GM19395 (cell line): ENCODE measurements around the gene STIL.
"Not testable (repeated sequence)": the region's sequence is repeated elsewhere in the genome, so short reads cannot be mapped to it uniquely, and the experiment has no call there.

ENCODE experiments used
- ATAC-seq: cut with Tn5 transposase; IDR thresholded peaks from one replicate; pipeline ENCODE4 v1.9.1; 2021; ENCODE audit warnings: mild to moderate bottlenecking, moderate library complexity; ENCODE audit not compliant: unreplicated experiment

Gene STIL

DNA sequence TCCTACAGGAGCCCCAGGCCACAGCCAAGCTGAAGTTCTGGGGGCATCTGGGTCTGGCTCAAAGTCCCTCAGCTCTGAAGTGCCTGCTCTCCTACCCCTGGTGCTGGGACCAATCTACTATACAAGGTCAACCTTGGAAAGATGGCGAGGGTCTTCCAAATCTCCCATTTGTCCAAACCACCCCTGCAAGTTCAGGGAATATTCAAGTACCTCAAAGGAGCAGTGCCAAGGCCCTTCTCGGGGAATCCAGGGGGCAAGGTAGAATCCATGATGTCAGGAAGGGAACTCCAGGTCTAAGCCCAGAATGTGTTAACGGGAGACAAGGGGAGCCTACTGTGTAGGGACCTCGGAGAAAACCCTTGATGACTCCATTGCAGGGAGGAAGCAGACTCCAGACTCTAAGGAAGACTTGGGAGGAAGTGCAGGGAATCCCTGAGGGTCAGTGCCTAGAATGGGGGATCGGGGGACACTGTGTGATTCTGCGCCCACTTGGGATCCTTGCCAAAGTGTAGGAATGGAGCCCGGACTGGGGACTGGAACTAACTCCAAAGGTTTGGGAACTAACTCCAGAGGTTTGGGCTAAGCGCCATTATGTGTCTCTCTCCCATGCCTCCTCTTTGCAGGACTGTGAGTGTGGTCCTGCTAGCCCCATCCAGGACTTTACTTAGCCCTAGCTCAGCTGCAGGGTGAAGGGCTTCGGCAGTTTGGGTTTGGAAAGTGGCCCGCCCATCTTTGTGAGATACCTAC, 90.6 kb downstream of the STIL start:
- no peak for ATAC-seq

DNA sequence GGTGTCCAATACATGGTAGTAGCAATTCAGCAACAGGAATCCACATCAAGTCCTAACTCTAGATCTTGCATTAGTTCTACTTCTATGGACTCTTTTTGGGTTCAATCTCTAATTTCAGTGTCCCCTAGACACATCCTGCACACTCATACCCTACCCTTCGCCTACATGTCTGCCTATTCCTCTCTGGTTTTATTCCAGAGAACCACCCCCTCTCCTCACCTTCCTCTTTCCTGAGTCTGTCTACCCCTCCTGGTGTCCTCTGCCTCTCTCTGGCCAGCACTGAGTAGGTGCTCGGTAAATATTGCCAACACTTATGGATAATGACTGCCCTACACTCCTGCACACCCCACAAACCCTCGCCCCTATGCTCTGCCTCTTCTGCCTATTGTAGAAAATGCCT, 91.5 kb downstream of the STIL start:
- no peak for ATAC-seq

DNA sequence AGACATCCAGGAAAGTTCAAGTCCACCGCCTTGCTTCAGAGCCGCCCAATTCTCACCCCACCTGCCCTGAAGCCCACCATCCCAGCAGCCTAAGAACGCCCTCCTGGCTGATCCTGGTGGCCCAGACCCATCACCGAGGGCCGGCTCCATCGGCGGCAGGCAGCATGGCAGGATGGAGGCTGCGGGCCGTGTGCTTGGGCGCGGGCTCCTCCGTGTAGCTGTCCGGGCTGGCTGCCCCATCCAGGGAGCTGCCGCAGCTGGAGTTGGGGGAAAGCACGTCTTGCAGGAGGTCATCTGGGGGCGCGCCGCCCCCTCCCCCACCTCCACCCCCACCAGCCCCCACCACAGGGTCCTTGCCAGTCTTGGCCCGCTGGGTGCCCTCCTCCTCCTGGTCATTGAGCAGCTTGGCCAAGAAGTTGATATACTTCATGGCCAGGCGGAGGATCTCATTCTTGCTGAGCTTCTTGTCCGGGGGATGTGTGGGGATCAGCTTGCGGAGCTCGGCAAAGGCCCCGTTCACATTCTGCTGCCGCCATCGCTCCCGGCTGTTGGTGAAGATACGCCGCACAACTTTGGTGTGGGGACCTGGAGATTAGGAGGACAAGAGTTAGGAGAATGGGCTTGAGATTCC, 94.2 kb downstream of the STIL start:
- no peak for ATAC-seq

DNA sequence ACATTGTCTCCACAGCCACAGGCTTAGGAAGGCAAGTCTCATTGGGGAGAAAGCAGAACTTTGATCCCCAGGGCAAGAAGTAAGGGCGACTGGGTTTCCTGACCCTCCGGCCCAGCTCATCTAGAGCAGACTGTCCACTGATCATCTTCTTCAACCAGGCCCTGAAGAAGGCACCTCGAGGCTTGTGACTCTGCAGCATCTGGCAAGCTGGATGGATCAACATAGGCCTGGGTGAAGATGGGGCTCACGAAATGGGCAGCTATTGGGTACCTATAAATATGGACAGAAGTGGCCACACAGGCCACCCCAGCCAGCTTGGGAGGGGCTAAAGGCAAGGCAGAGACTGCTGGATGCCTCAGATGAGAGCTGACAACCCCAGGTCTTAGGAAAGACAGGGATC, 94.9 kb downstream of the STIL start:
- ATAC-seq, result no peak

DNA sequence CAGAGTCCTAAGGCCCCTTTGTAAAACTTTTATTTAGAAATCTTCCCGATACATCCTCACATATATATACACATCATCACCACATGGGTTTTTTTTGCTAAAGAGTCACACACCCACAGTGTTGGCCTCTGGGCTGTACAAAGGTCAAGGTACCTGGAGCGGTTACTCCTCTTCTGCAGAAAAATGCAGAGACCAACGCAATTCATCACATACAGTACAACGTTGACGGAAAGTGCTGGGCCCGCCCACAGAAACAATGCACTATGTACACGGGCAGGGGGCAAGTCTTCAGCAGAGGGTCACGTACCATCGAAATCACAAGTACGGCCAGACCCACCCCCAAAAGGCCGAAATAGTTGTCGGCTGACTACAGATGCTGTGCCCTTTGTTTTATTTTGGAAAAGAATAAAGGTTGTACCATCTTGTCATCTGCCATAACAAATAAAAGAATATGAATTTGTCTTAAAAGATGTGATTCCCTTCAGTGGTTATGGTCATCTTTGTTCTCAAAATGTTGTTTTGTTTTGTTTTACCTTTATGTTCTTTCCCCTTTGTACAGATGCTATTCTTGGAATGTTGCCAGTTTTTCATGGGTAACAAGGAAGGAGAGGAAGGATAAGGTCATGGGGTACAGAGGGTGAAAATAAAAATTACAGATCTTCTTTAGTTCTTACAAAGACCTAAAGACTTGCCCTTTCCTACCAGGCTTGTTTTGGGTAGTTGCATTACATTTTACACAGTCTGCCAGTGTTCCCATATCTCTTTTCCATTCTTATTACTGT, 97.5 kb downstream of the STIL start:
- ATAC-seq, result no peak

DNA sequence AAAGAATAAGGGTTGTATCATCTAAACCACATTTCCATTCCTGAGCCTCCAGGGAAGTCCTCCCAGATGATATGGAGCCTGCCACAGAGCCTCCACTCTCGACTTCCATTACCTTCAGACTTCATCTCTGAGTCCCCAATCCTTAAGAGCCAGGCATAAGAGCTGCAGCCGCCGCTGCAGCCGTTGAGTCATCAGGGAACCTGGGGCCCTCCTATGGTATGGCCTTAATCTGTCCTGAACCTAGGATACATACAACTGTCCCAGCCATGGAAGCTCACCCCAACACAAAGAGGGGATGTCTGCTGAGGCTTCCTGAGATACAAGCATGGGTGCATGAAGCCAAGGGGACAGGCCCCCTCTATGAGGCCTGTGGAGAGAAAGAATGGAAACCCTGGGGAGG, 98.2 kb downstream of the STIL start:
- ATAC-seq, result no peak

DNA sequence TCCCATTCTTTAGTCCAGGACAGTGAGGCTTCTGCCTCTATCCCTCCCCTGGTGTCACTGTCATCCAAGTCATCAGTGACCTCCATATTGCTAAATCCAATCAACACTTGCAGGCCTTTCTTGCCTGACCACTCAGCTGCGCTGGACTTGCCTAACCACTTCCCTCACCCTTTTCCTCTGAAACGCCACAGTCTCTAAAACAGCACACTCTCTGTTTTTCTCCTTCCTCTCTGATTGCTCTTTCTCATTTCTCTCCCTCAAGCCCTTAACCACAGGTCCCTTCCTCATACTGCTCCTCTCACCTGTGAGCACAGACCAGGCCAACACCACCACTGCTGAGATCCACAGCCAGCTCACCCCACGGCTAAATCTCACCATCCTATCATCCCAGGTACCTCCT, 99.4 kb downstream of the STIL start:
- ATAC-seq, result no peak

DNA sequence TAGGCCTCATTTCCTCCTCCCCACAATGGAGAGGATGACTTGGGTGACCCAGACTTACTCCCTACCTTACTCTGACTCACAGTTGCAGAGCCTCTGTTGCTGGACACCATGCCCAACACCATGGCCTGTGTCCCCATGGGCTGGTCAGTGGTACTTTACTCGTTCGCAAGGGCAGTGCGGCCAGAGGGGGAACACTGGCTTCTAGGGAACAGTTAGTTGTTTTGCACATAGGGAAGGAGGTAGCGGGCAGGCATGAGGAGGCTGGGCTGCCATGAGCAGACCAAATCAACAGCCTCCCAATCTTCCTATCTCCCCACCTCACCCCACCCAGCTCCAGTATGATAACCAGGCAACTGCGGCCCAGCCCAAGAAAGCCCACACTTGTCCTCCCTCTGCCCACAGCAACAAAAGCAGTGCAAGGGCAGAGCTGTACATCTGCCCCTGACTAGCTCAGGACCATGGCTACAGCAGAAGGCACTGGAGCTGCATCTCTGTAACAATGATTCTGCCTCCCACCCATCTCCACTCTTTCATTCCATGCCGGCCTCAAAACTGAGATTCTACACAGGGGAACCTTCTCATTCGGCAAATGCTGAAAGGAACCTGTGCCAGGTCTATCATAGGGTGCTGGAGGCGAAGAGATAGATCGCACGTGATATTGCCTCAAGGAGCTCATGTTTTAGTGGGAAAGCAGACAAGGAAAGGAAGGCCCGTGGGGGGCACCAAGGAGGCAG, 100.5 kb downstream of the STIL start:
- ATAC-seq, result no peak

DNA sequence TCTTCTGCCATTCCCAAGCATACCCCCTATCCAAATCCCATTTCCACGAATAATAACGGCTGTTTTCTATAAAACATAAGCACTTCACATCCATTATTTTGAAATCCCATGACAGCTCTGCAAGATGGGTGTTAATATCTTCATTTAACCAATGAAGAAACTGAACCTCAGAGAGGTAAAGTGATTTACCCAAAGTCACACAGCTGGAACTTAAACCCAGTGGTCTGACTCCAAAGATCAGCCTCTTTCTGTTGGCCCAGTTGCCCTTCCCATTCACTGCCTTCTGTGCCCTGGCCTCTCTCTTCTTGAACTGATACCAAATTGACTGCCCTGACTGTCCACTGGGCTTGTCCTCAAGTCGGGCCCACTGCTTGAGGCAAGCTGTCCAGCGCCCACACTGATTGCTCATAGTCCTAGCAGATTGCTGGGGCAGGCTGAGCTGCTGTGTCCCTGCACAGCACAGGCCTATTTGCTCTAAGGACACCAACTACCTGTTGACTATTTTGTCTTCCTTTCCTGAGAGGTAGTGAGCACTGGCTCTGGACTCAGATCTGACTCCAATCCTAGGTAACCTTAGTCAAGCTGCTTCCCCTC, 101.2 kb downstream of the STIL start:
- no peak for ATAC-seq

DNA sequence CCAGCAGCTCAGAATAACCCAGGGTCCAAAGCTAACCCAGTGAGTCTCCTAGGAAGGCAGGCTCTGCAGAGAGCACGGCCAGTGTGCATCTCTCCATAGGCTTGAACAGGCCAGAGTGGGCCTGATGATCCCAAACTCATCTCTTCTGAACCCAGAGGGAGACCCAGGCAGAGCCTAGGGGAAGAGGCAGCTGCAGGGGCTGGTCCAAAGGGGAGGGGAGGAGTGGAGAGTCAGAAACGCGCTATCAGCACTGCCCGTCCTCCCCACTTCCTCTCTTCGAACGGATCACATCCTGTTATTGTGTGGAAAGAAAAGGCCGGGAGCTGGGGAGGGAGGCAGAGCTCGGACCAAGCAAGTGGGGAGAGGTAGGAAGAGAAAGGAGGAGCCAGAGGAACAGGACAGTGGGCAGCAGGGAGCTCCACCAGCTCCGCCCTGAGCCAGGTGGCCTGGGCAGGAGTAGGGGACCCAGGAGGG, 102.1 kb downstream of the STIL start:
- ATAC-seq, result no peak

DNA sequence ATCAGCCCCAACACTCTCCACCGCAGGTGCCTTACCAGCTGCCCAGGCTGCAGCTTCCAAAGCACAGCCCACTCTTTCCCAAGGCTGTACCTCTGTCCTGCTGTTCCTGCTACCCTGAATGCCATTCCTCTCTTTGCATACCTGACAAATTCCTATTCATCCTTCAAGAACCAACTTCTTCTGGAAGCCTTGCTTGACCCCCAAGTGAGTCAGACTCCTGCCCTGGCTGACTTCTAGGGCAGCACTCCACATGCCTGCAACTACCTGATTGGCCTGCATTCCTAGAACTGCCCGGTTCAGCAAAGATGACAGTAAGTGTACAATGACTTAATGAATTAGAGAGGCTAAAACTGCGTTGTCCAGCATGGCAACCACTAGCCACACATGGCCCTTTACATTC, 103.3 kb downstream of the STIL start:
- ATAC-seq, result no peak

DNA sequence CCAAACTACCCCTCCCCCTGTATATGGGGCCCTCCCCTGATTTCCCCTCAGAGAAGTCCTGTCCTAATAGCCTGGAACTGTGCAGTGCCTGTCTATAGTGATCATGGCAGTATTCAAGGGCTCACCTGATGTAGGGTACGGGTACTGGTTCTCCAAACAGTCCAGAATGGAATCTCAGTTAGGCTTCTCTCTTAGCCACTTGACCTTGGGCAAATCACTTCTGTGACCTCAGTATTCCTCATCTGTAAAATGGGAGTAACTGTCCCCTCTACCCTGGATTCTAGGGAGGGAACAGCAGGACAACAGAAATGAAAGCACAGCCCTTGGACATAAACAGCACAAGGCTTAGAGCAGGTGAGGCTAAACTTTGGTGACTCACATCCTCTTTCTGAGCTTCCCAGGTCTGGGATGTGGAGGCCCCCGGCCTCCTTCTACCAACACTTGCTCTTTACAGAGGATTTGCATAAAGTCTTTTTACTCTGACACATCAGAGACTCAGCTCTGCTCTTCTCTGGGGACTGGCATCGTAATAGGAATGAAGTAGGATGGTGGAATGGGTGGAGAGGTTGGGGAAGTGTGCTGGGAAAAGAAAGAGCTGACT, 104.1 kb downstream of the STIL start:
- ATAC-seq, result no peak

DNA sequence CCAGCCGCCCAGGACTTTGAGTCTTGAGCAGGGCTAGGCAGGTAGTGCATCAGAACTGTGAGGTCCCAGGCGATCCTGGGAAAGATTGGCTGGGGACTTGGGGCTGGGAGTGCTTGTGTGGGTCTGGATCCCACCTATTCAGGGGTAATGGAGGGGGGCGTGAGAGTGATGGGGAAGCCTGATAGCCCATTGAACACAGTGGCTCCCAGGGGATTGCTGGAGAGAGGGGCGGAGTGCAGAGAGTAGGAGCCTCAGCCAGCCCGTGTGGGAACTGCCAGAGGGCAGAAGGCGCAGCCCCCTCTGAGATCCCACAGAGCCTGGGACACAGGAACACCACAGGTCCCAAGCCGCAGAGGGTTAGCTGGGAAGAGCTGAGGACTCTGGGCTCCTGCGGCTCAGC, 104.9 kb downstream of the STIL start:
- no peak for ATAC-seq

DNA sequence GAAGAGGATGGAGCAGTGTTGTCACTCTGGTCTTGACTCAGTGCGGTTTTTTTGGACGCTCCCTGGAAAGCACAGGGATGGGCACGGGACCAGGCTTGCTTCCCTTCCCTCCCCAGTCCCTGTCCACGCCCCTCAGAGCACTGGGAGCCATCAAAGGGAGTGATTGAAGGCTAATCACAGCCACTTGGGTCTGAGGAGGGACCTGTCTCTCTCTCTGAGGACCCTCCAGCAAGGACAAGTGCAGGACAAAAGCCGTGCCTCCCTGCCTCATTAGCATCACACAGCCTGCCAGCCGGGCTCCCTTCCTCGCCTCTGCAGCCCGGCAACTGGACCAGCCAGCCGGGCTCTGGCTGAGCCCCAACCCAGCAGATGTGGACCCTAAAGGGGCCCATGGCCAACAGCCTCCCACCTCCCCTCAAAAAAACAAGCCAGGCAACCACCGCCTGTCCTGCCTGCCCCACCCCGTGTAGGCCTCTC, 105.5 kb downstream of the STIL start:
- no peak for ATAC-seq

DNA sequence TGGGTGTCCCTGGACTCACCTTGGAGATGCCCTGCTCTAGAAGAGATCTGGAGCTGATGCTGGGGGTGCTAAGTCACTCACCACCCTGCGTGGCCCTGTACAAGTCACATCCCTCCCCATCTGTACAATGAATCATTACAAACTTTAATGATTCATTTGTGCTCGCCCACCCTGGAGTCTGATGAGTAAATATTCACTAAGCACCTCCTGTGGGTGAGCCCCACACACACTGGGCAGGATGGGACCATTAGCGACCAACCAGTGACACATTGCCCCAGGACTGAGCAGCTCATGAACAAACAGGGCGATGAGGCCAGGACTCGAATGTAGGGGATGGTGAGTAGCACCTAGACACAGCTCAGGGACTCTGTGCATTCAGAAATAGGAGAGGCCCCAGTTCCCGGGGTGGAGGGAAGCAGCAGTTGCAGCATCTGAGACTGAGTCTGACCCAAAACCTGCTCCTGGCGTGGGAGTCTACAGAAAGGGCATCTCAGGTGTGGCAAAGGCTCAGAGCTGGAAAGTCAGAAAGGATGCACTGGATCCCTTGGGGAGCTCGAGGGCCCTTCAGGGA, 106.1 kb downstream of the STIL start:
- no peak for ATAC-seq

DNA sequence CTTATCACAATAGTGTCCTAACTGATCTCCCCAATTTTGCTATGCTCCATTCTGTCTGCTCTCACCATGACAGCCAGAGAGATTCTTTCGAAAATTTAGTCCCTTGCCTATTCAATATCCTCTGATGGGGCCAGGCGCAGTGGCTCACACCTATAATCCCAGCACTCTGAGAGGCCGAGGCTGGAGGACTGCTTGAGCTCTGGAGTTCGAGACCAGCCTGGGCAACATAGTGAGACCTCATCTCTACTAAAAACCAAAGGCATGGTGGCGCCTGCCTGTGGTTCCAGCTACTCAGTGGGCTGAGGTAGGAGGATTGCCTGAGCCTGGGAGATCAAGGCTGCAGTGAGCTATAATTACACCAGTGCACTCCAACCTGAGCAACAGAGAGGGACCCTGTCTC, 108.0 kb downstream of the STIL start:
- no peak for ATAC-seq

DNA sequence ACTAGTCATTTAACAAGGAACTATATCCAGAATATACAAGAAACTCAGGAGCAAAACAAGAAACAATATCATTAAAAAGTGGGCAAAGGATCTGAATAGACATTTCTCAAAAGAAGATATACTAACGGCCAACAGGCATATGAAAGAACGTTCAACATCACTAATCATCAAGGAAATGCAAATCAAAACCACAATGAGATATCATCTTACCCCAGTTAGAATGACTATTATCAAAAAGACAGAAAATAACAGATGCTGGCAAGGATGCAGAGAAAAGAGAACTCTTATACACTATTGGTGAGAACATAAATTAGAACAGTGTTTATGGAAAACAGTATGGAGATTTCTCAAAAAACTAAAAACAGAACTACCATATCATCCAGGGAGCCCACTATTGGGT, 110.4 kb downstream of the STIL start:
- not testable (repeated sequence) for ATAC-seq

DNA sequence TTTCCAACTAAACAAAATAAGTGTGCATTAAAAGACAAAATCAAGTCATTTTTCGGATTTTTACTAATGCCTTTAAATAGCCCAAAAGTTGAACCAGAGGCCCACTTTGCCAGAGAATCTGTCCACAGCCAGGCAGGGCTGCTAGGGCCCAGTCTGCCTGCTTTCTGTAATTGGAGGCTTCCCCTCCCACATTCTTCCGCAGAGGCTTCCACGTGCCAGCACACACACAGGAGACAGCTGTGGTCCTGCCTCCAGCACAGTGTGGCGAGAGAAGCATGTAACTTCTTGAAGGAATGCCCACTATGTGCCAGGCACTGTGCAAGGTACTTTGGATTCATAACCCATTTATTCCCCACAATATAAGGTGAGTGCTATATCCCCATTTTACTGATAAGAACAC, 112.8 kb downstream of the STIL start:
- no peak for ATAC-seq
